H1 (cell line): ENCODE measurements around the gene SNX30. TPM values are rescaled to one million over a fixed set of nuclear protein-coding genes. Genes with fewer than 3 reads are reported as not detected.

ENCODE experiments used
- ATF2 ChIP-seq: IDR thresholded peaks from 2 replicates; pipeline ENCODE4 v1.6.1; 2012; ENCODE audit warnings: low read length, inconsistent platforms
- CHD7 ChIP-seq: fragments of 300-600 bp; sonication (generic); IDR thresholded peaks from 2 replicates; pipeline ENCODE4 v1.7.1; 2012; ENCODE audit warnings: low read length, moderate library complexity, mild to moderate bottlenecking, inconsistent platforms; ENCODE audit not compliant: insufficient replicate concordance
- FOSL1 ChIP-seq: IDR thresholded peaks from 2 replicates; pipeline ENCODE4 v1.6.1; 2011; ENCODE audit warnings: mild to moderate bottlenecking, low read depth, low read length, moderate library complexity; ENCODE audit not compliant: insufficient read depth
- HDAC6 ChIP-seq: IDR thresholded peaks from one replicate; pipeline ENCODE4 v1.7.1; 2012; ENCODE audit warnings: low read depth, mild to moderate bottlenecking, inconsistent platforms, low read length, moderate library complexity
- RXRA ChIP-seq: IDR thresholded peaks from 2 replicates; pipeline ENCODE4 v1.6.1; 2011; ENCODE audit warnings: low read depth, mild to moderate bottlenecking, low read length, moderate library complexity; ENCODE audit not compliant: insufficient read depth
- TAF1 ChIP-seq: IDR thresholded peaks from 2 replicates; pipeline ENCODE4 v1.6.1; 2011; ENCODE audit warnings: mild to moderate bottlenecking, low read depth, low read length
- TBP ChIP-seq: IDR thresholded peaks from 2 replicates; pipeline ENCODE4 v1.6.1; 2011; ENCODE audit warnings: low read depth, low read length, improper control_type of control experiment
- ZNF274 ChIP-seq: IDR thresholded peaks from 2 replicates; pipeline ENCODE4 v1.7.0; 2012; ENCODE audit warnings: low read length, borderline replicate concordance; ENCODE audit errors: extremely low read depth
- polyA plus RNA-seq, 7 experiments: library from polyadenylated mRNA; depleted of rRNA in 3 of 7; stranded (reverse) in 5 of 7; unstranded in 2 of 7; fragments of >200 nt in 5 of 7; fragments of 200-250 nt in 2 of 7; gene quantifications; 1 replicate in 5 of 7; 2 replicates in 1 of 7; 4 replicates in 1 of 7; pipeline versions ENCODE4 v1.2.1 to v1.2.3, GENCODE V29; 2011 to 2013; ENCODE audit warnings: missing spikeins in 2 of 7, mixed read lengths in 2 of 7
- total RNA-seq: library from RNA; stranded (reverse); fragmentation: NEBNext Ultra II Directional; extraction: Animal tissue kit (Norgen Biotek cat#: 25700); gene quantifications from 2 replicates; pipeline ENCODE4 v1.2.1, GENCODE V29; 2021

The SNX30 gene
- total and polyA plus RNA-seq, 2 of the 8 experiments (the other 6 are each of a cell fraction or from before 2014, with no cell fraction given): 4.0 to 12.2 TPM

- TF ChIP-seq CHD7: no peak
- no peak for TF ChIP-seq FOSL1
- no peak for TF ChIP-seq TBP
- TF ChIP-seq ZNF274: no peak
- no peak for TF ChIP-seq RXRA
- TF ChIP-seq TAF1: no peak
- TF ChIP-seq HDAC6: no peak
- no peak for TF ChIP-seq ATF2
These were observed 112.7 kb downstream of the SNX30 start (continued) for GRCh38 chr9:112863214-112863613.
